ENCODE data around the gene RNF10. TPM values are rescaled to one million over a fixed set of nuclear protein-coding genes. Genes with fewer than 3 reads are reported as not detected.

Gene RNF10
- polyA plus RNA-seq, 1 of the 3 experiments (the other 2 are of a cell fraction), result 118 TPM

DNA sequence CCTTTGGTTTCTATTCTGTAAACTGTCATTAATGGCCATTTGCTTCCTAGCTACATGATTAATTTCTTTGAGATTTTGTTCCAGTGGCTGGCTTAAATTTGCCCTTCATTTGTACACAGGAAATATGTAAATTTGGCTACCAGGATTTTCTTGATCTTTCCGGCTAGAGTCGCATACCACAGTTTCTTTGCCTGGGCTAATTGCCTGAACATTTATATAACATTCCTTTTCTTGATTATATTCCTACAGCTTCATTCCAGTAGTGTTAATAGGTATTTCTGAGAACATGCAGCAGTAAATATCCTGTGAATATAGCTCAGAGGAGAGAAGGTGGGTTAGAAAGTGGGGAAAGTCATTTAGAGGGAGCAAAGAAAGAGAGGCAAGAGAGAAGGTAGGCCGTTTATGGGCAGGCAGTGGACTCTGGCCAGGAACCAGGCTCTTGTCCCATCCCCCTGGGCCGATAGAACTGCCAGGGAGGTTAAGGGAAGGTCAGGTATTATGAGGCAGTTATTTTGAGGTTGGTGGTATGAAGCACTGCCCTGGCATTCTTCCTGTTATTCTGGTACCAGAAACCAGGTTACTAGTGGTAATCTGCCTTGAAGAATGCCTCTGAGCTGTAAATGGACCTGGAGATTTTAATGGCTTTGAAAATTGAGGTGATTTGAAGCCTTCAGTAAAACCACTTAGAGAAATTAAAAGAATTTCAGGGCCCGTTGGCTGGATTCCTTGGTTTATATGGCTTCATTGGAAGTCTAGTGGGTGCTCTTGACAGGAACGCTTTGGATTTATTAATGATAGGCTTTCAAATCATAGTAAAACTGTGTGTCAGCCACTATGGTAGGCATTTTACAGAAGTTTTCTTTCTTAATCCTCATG is 4.4 kb downstream of the RNF10 start:
- Histone ChIP-seq H3K4me2 (peak overlapping the region; percentile 53; the same call in 1 of the 2 replicates), H3K27me3 (ENCODE audit: insufficient read depth) (no peaks in the 10 kb centered on the region), H3K4me1 (ENCODE audit: control insufficient read depth in 1 of 2, insufficient read depth in 2 of 2, low read depth in 1 of 2, low read length in 1 of 2) (peaks cover 21 to 48% of the 10 kb centered on the region in 2 experiments), H4K20me1 (ENCODE audit: insufficient read depth) (peaks cover 88% of the 10 kb centered on the region), H2AFZ (ENCODE audit: low read depth) (no peak overlapping the region), H3K27ac (ENCODE audit: low read depth in 2 of 2, low read length in 1 of 2) (peak overlapping the region; percentile 60 to 78), H3K9me2 (no peaks in the 10 kb centered on the region), H3K9me3 (no peaks in the 10 kb centered on the region), H3K79me2 (ENCODE audit: insufficient read depth) (peaks cover 93% of the 10 kb centered on the region), H3K4me3 (ENCODE audit: low read depth in 2 of 2, low read length in 1 of 2) (peak overlapping the region; percentile 5 to 21; a peak in 2 of 4 replicates), H3F3A (replicated peaks; ENCODE audit: insufficient read depth) (peaks cover 14% of the 10 kb centered on the region), H3K36me3 (replicated peaks in 1 of 2; ENCODE audit: control insufficient read depth in 1 of 2, insufficient read depth in 2 of 2, low read length in 1 of 2) (peaks cover 0 to 13% of the 10 kb centered on the region in 2 experiments), H3K9ac (peak overlapping the region; percentile 8; the same call in 1 of the 2 replicates)
- peak; percentile 26 for DNase-seq
- ChIA-PET CTCF (interaction anchor here (0.7 to 2.5 kb wide), 4 partner anchors 23 to 111 kb away, joined by 3 to 9 read pairs (median 4); partner anchors contain the start of gene POP5), POLR2A (no interaction called here)
- WGBS (ENCODE audit: low lambda C conversion rate), result 44% methylated on average over 6 of the region's 6 CpGs
- TF ChIP-seq RCOR1 (IDR thresholded peaks at IDR 0.05; ENCODE audit: low read length) (no peak), GABPA (IDR thresholded peaks at IDR 0.05; ENCODE audit: low read depth) (no peak), MEF2A (IDR thresholded peaks at IDR 0.05; ENCODE audit: borderline replicate concordance, low read depth) (peak; percentile 49; the same call in 1 of the 2 replicates), TEAD4 (IDR thresholded peaks at IDR 0.05; ENCODE audit: borderline replicate concordance, insufficient read depth) (no peak), ELF1 (IDR thresholded peaks at IDR 0.05) (no peak), TCF12 (IDR thresholded peaks at IDR 0.05) (peak; percentile 35; the same call in 1 of the 2 replicates), SMC3 (IDR thresholded peaks at IDR 0.05; ENCODE audit: low read depth, low read length) (no peak), NFIC (IDR thresholded peaks at IDR 0.05; ENCODE audit: borderline replicate concordance) (peak; percentile 63), TAF1 (IDR thresholded peaks at IDR 0.05; ENCODE audit: borderline replicate concordance, low read depth, low read length) (no peak), RXRA (IDR thresholded peaks at IDR 0.05; ENCODE audit: borderline replicate concordance, low read depth) (peak; percentile 95; the same call in 1 of the 2 replicates), NRF1 (IDR thresholded peaks at IDR 0.05; ENCODE audit: low read depth, low read length) (no peak), FOXM1 (IDR thresholded peaks at IDR 0.05; ENCODE audit: low read depth) (no peak), GATA2 (CRISPR knock-in tag; IDR thresholded peaks at IDR 0.05) (no peak), SIN3A (IDR thresholded peaks at IDR 0.05; ENCODE audit: borderline replicate concordance, low read depth, low read length) (0 out of 2 replicates have a peak, but pooled peaks have one; percentile 26), RFX5 (IDR thresholded peaks at IDR 0.05; ENCODE audit: low read length) (no peak), YY1 (IDR thresholded peaks at IDR 0.05; ENCODE audit: low read depth) (no peak), FOSL2 (IDR thresholded peaks at IDR 0.05; ENCODE audit: borderline replicate concordance, low read depth) (no peak)
- TF ChIP-seq, protein P1, sequence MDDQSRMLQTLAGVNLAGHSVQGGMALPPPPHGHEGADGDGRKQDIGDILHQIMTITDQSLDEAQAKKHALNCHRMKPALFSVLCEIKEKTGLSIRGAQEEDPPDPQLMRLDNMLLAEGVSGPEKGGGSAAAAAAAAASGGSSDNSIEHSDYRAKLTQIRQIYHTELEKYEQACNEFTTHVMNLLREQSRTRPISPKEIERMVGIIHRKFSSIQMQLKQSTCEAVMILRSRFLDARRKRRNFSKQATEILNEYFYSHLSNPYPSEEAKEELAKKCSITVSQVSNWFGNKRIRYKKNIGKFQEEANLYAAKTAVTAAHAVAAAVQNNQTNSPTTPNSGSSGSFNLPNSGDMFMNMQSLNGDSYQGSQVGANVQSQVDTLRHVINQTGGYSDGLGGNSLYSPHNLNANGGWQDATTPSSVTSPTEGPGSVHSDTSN (IDR thresholded peaks at IDR 0.05), result 0 out of 2 replicates have a peak, but pooled peaks have one; percentile 7
- TF ChIP-seq, protein P2, sequence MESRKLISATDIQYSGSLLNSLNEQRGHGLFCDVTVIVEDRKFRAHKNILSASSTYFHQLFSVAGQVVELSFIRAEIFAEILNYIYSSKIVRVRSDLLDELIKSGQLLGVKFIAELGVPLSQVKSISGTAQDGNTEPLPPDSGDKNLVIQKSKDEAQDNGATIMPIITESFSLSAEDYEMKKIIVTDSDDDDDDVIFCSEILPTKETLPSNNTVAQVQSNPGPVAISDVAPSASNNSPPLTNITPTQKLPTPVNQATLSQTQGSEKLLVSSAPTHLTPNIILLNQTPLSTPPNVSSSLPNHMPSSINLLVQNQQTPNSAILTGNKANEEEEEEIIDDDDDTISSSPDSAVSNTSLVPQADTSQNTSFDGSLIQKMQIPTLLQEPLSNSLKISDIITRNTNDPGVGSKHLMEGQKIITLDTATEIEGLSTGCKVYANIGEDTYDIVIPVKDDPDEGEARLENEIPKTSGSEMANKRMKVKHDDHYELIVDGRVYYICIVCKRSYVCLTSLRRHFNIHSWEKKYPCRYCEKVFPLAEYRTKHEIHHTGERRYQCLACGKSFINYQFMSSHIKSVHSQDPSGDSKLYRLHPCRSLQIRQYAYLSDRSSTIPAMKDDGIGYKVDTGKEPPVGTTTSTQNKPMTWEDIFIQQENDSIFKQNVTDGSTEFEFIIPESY (IDR thresholded peaks at IDR 0.05; ENCODE audit: borderline replicate concordance, low read depth), result no peak
- TF ChIP-seq, protein P3, sequence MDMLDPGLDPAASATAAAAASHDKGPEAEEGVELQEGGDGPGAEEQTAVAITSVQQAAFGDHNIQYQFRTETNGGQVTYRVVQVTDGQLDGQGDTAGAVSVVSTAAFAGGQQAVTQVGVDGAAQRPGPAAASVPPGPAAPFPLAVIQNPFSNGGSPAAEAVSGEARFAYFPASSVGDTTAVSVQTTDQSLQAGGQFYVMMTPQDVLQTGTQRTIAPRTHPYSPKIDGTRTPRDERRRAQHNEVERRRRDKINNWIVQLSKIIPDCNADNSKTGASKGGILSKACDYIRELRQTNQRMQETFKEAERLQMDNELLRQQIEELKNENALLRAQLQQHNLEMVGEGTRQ (IDR thresholded peaks at IDR 0.05; ENCODE audit: borderline replicate concordance, low read depth, low read length), result no peak
- TF ChIP-seq, protein P4, sequence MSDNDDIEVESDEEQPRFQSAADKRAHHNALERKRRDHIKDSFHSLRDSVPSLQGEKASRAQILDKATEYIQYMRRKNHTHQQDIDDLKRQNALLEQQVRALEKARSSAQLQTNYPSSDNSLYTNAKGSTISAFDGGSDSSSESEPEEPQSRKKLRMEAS (IDR thresholded peaks at IDR 0.05; ENCODE audit: low read depth), result no peak
- TF ChIP-seq, protein P5, sequence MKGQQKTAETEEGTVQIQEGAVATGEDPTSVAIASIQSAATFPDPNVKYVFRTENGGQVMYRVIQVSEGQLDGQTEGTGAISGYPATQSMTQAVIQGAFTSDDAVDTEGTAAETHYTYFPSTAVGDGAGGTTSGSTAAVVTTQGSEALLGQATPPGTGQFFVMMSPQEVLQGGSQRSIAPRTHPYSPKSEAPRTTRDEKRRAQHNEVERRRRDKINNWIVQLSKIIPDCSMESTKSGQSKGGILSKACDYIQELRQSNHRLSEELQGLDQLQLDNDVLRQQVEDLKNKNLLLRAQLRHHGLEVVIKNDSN (IDR thresholded peaks at IDR 0.05; ENCODE audit: borderline replicate concordance, low read depth), result no peak
- TF ChIP-seq, protein P6, sequence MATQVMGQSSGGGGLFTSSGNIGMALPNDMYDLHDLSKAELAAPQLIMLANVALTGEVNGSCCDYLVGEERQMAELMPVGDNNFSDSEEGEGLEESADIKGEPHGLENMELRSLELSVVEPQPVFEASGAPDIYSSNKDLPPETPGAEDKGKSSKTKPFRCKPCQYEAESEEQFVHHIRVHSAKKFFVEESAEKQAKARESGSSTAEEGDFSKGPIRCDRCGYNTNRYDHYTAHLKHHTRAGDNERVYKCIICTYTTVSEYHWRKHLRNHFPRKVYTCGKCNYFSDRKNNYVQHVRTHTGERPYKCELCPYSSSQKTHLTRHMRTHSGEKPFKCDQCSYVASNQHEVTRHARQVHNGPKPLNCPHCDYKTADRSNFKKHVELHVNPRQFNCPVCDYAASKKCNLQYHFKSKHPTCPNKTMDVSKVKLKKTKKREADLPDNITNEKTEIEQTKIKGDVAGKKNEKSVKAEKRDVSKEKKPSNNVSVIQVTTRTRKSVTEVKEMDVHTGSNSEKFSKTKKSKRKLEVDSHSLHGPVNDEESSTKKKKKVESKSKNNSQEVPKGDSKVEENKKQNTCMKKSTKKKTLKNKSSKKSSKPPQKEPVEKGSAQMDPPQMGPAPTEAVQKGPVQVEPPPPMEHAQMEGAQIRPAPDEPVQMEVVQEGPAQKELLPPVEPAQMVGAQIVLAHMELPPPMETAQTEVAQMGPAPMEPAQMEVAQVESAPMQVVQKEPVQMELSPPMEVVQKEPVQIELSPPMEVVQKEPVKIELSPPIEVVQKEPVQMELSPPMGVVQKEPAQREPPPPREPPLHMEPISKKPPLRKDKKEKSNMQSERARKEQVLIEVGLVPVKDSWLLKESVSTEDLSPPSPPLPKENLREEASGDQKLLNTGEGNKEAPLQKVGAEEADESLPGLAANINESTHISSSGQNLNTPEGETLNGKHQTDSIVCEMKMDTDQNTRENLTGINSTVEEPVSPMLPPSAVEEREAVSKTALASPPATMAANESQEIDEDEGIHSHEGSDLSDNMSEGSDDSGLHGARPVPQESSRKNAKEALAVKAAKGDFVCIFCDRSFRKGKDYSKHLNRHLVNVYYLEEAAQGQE (IDR thresholded peaks at IDR 0.05; ENCODE audit: low read depth, low read length), result no peak

All from SK-N-SH (cell line).